HG03045 (cell line): Measurements from ENCODE around the gene KLHL12.

Experiments
- ATAC-seq: cut with Tn5 transposase; IDR thresholded peaks from one replicate; pipeline ENCODE4 v1.9.1; 2021; ENCODE audit warnings: mild to moderate bottlenecking, moderate library complexity; ENCODE audit not compliant: unreplicated experiment

Gene KLHL12

DNA sequence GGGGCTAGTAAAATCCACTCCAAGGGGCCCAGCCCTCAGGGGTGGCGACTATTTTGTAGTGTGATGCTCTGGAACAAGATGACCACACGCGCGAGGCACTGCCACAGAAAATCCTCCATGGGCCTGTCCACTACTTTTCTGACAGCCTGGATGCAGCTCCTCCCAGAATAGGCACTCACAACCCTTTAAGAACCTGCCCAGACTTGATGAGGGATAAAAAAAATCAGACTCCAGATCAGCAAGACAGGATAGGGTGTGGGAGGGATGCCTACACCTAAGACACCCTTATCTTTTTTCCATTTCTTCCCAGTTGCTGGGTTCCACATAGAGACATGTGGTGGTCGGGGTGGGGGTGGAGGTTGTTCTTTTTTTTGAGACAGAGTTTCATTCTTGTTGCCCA lies 82.8 kb downstream of the KLHL12 start:
- ATAC-seq, result no peak

DNA sequence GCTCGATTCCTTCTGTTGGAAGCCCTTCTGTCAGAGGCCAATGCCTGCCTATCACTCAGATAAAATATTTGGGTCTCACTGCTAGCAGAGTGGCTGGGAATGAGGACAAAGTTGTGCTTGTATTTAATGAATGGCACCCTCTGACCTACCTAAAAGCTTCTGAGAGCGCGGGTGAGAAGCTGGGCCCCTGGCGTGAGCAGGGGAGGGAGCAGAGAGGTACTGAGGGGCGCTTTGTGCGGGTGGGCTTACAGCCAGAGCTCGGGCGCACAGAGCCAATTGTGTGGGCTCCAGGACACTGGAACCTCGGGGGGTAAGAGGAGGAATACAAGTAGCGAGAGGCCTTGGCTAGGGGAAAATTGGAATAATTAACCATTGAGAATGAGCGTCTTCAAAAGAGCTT lies 84.0 kb downstream of the KLHL12 start:
- ATAC-seq, result no peak
